AG04450 (cell line): ENCODE data around the gene CHRNA9. TPM values are rescaled to one million over a fixed set of nuclear protein-coding genes. Genes with fewer than 3 reads are reported as not detected.

Experiments
- CTCF ChIA-PET: fragments of 300-600, 350-600 bp; formaldehyde crosslinking; extraction: SDS; loops from one replicate; lab custom pipeline; 2022; ENCODE audit warnings: antibody characterized with exemption, inconsistent platforms; lab: Charles Lee
- POLR2A ChIA-PET: fragments of 350-600 bp; formaldehyde crosslinking; extraction: SDS; loops from one replicate; lab custom pipeline; 2021; ENCODE audit warnings: antibody characterized with exemption, inconsistent platforms; lab: Yijun Ruan, JAX
- DNase-seq: peaks from one replicate; pipeline ENCODE4 v3.0.0-alpha.2; 2011; ENCODE audit warnings: low read depth, low spot score
- H3K27ac ChIP-seq: one replicate; pipeline ENCODE4 v1.5.1; 2012; ENCODE audit warnings: low read depth, low read length, control low read depth
- H3K27me3 ChIP-seq: one replicate; pipeline ENCODE4 v1.6.0; 2012; ENCODE audit warnings: low read length; ENCODE audit not compliant: control insufficient read depth, insufficient read depth
- H3K4me3 ChIP-seq: 2 replicates; pipeline ENCODE4 v1.5.1; 2011; ENCODE audit warnings: mild to moderate bottlenecking, low read depth, low read length, control low read depth
- H3K9me3 ChIP-seq: 2 replicates; pipeline ENCODE4 v1.5.1; 2012; ENCODE audit warnings: low read length; ENCODE audit not compliant: control insufficient read depth, insufficient read depth
- CTCF ChIP-seq: IDR thresholded peaks from 2 replicates; pipeline ENCODE4 v1.5.1; 2011; ENCODE audit warnings: low read depth, low read length, control low read depth, inconsistent platforms
- polyA plus RNA-seq: library from polyadenylated mRNA; depleted of rRNA; stranded (reverse); fragments of >200 nt; gene quantifications from 2 replicates; pipeline ENCODE4 v1.2.3, GENCODE V29; 2011; rRNA removed
- small RNA-seq: library from RNA; depleted of rRNA; stranded (forward); fragments of <200 nt; gene quantifications from one replicate; pipeline ENCODE3, GENCODE V24; 2012; ENCODE audit warnings: low read depth; ENCODE audit not compliant: insufficient read length

The CHRNA9 gene
- polyA plus RNA-seq, 1 experiment: 0.07 TPM

- no peak for DNase-seq
- peaks cover 6% of the 10 kb centered on the region; the same call in 1 of the 2 replicates for H3K9me3 ChIP-seq
- H3K27ac ChIP-seq: no peak overlapping the region
- H3K27me3 ChIP-seq: peaks cover 8% of the 10 kb centered on the region
- no peak overlapping the region for H3K4me3 ChIP-seq
- no peak for TF ChIP-seq CTCF
- ChIA-PET POLR2A (no interaction called here), CTCF (no interaction called here)
Measured at GRCh38 chr4:40402556-40402955, 67.4 kb downstream of the CHRNA9 start.

DNA sequence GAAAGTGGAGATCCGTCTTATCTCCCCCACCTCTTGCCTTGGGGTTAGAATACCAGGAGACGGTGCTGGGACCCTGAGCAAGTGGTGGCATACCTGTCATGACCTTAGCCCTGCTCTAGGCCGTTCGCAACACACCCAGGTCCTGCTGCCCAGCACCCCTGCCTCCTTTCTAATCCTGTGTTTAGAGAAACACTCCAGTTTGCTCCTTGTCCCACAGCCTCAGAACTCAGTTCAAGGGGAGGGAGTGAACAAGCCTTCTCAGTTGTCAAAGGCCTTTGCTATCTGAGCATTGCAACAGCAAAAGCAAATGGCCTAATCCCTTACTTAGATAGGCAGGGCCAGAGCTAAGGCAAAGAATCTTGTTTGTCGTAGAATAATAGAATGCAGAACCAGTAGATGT lies 67.9 kb downstream of the CHRNA9 start:
- DNase-seq: no peak
- Histone ChIP-seq H3K4me3 (no peak overlapping the region), H3K27me3 (peaks cover 6% of the 10 kb centered on the region), H3K9me3 (peaks cover 6% of the 10 kb centered on the region; the same call in 1 of the 2 replicates), H3K27ac (no peak overlapping the region)
- no peak for TF ChIP-seq CTCF
- CTCF ChIA-PET: no interaction called here
- POLR2A ChIA-PET: no interaction called here

Small RNA genes lying within 50 kb of the gene (small RNA-seq; reads per million reads assigned to genes)
- not detected for gene RNU7-74P

Other genes with a start within 250 kb of the CHRNA9 start
- gene RHOH, start 138.3 kb upstream of the CHRNA9 start, polyA plus RNA-seq: not detected in 2 replicates